ENCODE results near the gene MXD4.

MXD4 gene

GRCh38 chr4:2251795-2252529 lies 9.9 kb downstream of the MXD4 start:
- Histone ChIP-seq H3K4me3 (ENCODE audit: low read length) (no peak overlapping the region), H3K9ac (ENCODE audit: low read length) (no peak overlapping the region), H3K36me3 (ENCODE audit: control insufficient read depth, insufficient read depth, low read length, severe bottlenecking) (peaks cover 65% of the 10 kb centered on the region), H3K4me1 (ENCODE audit: control insufficient read depth, insufficient read depth, low read length) (peaks cover 15% of the 10 kb centered on the region), H3K27me3 (replicated peaks; ENCODE audit: control insufficient read depth, insufficient read depth, low read length) (no peaks in the 10 kb centered on the region), H3K9me3 (ENCODE audit: control insufficient read depth, low read length) (no peaks in the 10 kb centered on the region)
- no peak for DNase-seq (ENCODE audit: low read depth)

- H3K4me3 ChIP-seq (ENCODE audit: low read length) = no peak overlapping the region
- H3K36me3 ChIP-seq (ENCODE audit: control insufficient read depth, insufficient read depth, low read length, severe bottlenecking) = peaks cover 65% of the 10 kb centered on the region
- no peak overlapping the region for H3K9ac ChIP-seq (ENCODE audit: low read length)
- no peaks in the 10 kb centered on the region for H3K9me3 ChIP-seq (ENCODE audit: control insufficient read depth, low read length)
- H3K4me1 ChIP-seq (ENCODE audit: control insufficient read depth, insufficient read depth, low read length) = peaks cover 8% of the 10 kb centered on the region
- H3K27me3 ChIP-seq (replicated peaks; ENCODE audit: control insufficient read depth, insufficient read depth, low read length) = no peaks in the 10 kb centered on the region
- DNase-seq (ENCODE audit: low read depth) = no peak
These were observed 10.7 kb downstream of the MXD4 start for GRCh38 chr4:2251073-2251794.

GRCh38 chr4:2250357-2251072 lies 11.4 kb downstream of the MXD4 start:
- Histone ChIP-seq H3K9me3 (ENCODE audit: control insufficient read depth, low read length) (no peaks in the 10 kb centered on the region), H3K4me3 (ENCODE audit: low read length) (no peak overlapping the region), H3K36me3 (ENCODE audit: control insufficient read depth, insufficient read depth, low read length, severe bottlenecking) (peaks cover 65% of the 10 kb centered on the region), H3K4me1 (ENCODE audit: control insufficient read depth, insufficient read depth, low read length) (peaks cover under 1% of the 10 kb centered on the region), H3K9ac (ENCODE audit: low read length) (no peak overlapping the region), H3K27me3 (replicated peaks; ENCODE audit: control insufficient read depth, insufficient read depth, low read length) (no peaks in the 10 kb centered on the region)
- no peak for DNase-seq (ENCODE audit: low read depth)

- Histone ChIP-seq H3K4me1 (ENCODE audit: control insufficient read depth, insufficient read depth, low read length) (no peaks in the 10 kb centered on the region), H3K9me3 (ENCODE audit: control insufficient read depth, low read length) (no peaks in the 10 kb centered on the region), H3K27me3 (replicated peaks; ENCODE audit: control insufficient read depth, insufficient read depth, low read length) (no peaks in the 10 kb centered on the region), H3K36me3 (ENCODE audit: control insufficient read depth, insufficient read depth, low read length, severe bottlenecking) (peaks cover 60% of the 10 kb centered on the region), H3K9ac (ENCODE audit: low read length) (no peak overlapping the region), H3K4me3 (ENCODE audit: low read length) (no peak overlapping the region)
- DNase-seq (ENCODE audit: low read depth) = no peak
These were observed 12.2 kb downstream of the MXD4 start for GRCh38 chr4:2249526-2250356.

GRCh38 chr4:2248821-2249261 lies 13.1 kb downstream of the MXD4 start:
- no peaks in the 10 kb centered on the region for H3K27me3 ChIP-seq (replicated peaks; ENCODE audit: control insufficient read depth, insufficient read depth, low read length)
- DNase-seq (ENCODE audit: low read depth) = no peak
- no peaks in the 10 kb centered on the region for H3K9me3 ChIP-seq (ENCODE audit: control insufficient read depth, low read length)
- H3K9ac ChIP-seq (ENCODE audit: low read length) = no peak overlapping the region
- peaks cover 51% of the 10 kb centered on the region for H3K36me3 ChIP-seq (ENCODE audit: control insufficient read depth, insufficient read depth, low read length, severe bottlenecking)
- H3K4me1 ChIP-seq (ENCODE audit: control insufficient read depth, insufficient read depth, low read length) = peaks cover 5% of the 10 kb centered on the region
- H3K4me3 ChIP-seq (ENCODE audit: low read length) = no peak overlapping the region

GRCh38 chr4:2248044-2248780 lies 13.7 kb downstream of the MXD4 start:
- Histone ChIP-seq H3K36me3 (ENCODE audit: control insufficient read depth, insufficient read depth, low read length, severe bottlenecking) (peaks cover 44% of the 10 kb centered on the region), H3K4me1 (ENCODE audit: control insufficient read depth, insufficient read depth, low read length) (peaks cover 10% of the 10 kb centered on the region), H3K9ac (ENCODE audit: low read length) (no peak overlapping the region), H3K27me3 (replicated peaks; ENCODE audit: control insufficient read depth, insufficient read depth, low read length) (no peaks in the 10 kb centered on the region), H3K9me3 (ENCODE audit: control insufficient read depth, low read length) (no peaks in the 10 kb centered on the region), H3K4me3 (ENCODE audit: low read length) (no peak overlapping the region)
- no peak for DNase-seq (ENCODE audit: low read depth)

GRCh38 chr4:2247128-2248043 lies 14.5 kb downstream of the MXD4 start:
- Histone ChIP-seq H3K9ac (ENCODE audit: low read length) (no peak overlapping the region), H3K9me3 (ENCODE audit: control insufficient read depth, low read length) (no peaks in the 10 kb centered on the region), H3K36me3 (ENCODE audit: control insufficient read depth, insufficient read depth, low read length, severe bottlenecking) (peaks cover 40% of the 10 kb centered on the region), H3K27me3 (replicated peaks; ENCODE audit: control insufficient read depth, insufficient read depth, low read length) (no peaks in the 10 kb centered on the region), H3K4me3 (ENCODE audit: low read length) (no peak overlapping the region), H3K4me1 (ENCODE audit: control insufficient read depth, insufficient read depth, low read length) (peaks cover 11% of the 10 kb centered on the region)
- DNase-seq (ENCODE audit: low read depth) = no peak

GRCh38 chr4:2246384-2247127 lies 15.4 kb downstream of the MXD4 start:
- Histone ChIP-seq H3K4me1 (ENCODE audit: control insufficient read depth, insufficient read depth, low read length) (peaks cover 12% of the 10 kb centered on the region), H3K27me3 (replicated peaks; ENCODE audit: control insufficient read depth, insufficient read depth, low read length) (no peaks in the 10 kb centered on the region), H3K9ac (ENCODE audit: low read length) (no peak overlapping the region), H3K9me3 (ENCODE audit: control insufficient read depth, low read length) (no peaks in the 10 kb centered on the region), H3K36me3 (ENCODE audit: control insufficient read depth, insufficient read depth, low read length, severe bottlenecking) (peaks cover 35% of the 10 kb centered on the region), H3K4me3 (ENCODE audit: low read length) (no peak overlapping the region)
- no peak for DNase-seq (ENCODE audit: low read depth)

- Histone ChIP-seq H3K36me3 (ENCODE audit: control insufficient read depth, insufficient read depth, low read length, severe bottlenecking) (peaks cover 28% of the 10 kb centered on the region), H3K9me3 (ENCODE audit: control insufficient read depth, low read length) (no peaks in the 10 kb centered on the region), H3K27me3 (replicated peaks; ENCODE audit: control insufficient read depth, insufficient read depth, low read length) (no peaks in the 10 kb centered on the region), H3K9ac (ENCODE audit: low read length) (no peak overlapping the region), H3K4me1 (ENCODE audit: control insufficient read depth, insufficient read depth, low read length) (peaks cover 14% of the 10 kb centered on the region), H3K4me3 (ENCODE audit: low read length) (no peak overlapping the region)
- DNase-seq (ENCODE audit: low read depth) = no peak
These were observed 16.1 kb downstream of the MXD4 start for GRCh38 chr4:2245787-2246275.

All from adipocyte (in vitro differentiated cells).